Left kidney (tissue), 2 donors: Measurements from ENCODE around the gene TTC8. TPM values are rescaled to one million over a fixed set of nuclear protein-coding genes. Genes with fewer than 3 reads are reported as not detected.
A peak's percentile ranks its signal among the peaks of the same experiment; 100 is the strongest.

Experiments
- DNase-seq: peaks from one replicate; pipeline ENCODE4 v3.0.0-alpha.2; 2013
- polyA plus RNA-seq: library from polyadenylated mRNA; unstranded; fragments of 120-200 nt; gene quantifications from one replicate; pipeline ENCODE4 v1.2.1, GENCODE V29; 2013; ENCODE audit not compliant: insufficient read length

Gene TTC8
- polyA plus RNA-seq, 1 donor = 47.2 TPM

- no peak for DNase-seq
Observed at GRCh38 chr14:88864198-88864597, 39.7 kb downstream of the TTC8 start.

GRCh38 chr14:88866305-88866704 is 41.9 kb downstream of the TTC8 start:
- no peak for DNase-seq

GRCh38 chr14:88868558-88869159 is 44.2 kb downstream of the TTC8 start:
- peak; percentile 25 for DNase-seq

GRCh38 chr14:88870777-88871176 is 46.3 kb downstream of the TTC8 start:
- DNase-seq = no peak

GRCh38 chr14:88871429-88871828 is 47.0 kb downstream of the TTC8 start:
- DNase-seq = no peak

GRCh38 chr14:88872976-88873375 is 48.5 kb downstream of the TTC8 start:
- no peak for DNase-seq

GRCh38 chr14:88877192-88877591 is 52.7 kb downstream of the TTC8 start:
- no peak for DNase-seq

GRCh38 chr14:88879022-88879421 is 54.6 kb downstream of the TTC8 start:
- no peak for DNase-seq

GRCh38 chr14:88882236-88882635 is 57.8 kb downstream of the TTC8 start:
- no peak for DNase-seq

- DNase-seq = no peak
Observed at GRCh38 chr14:88895116-88895515, 70.7 kb downstream of the TTC8 start.

GRCh38 chr14:88901189-88901588 is 76.7 kb downstream of the TTC8 start:
- DNase-seq = no peak

- no peak for DNase-seq
Observed at GRCh38 chr14:88901991-88902390, 77.5 kb downstream of the TTC8 start.

GRCh38 chr14:88902850-88903249 is 78.4 kb downstream of the TTC8 start:
- DNase-seq = no peak

- DNase-seq = no peak
Observed at GRCh38 chr14:88904206-88904647, 79.8 kb downstream of the TTC8 start.

- no peak for DNase-seq
Observed at GRCh38 chr14:88904864-88905263, 80.4 kb downstream of the TTC8 start.

GRCh38 chr14:88908216-88908615 is 83.8 kb downstream of the TTC8 start:
- DNase-seq = no peak

- no peak for DNase-seq
Observed at GRCh38 chr14:88910386-88910785, 85.9 kb downstream of the TTC8 start.

- no peak for DNase-seq
Observed at GRCh38 chr14:88911809-88912208, 87.4 kb downstream of the TTC8 start.

GRCh38 chr14:88914956-88915355 is 90.5 kb downstream of the TTC8 start:
- DNase-seq = no peak

GRCh38 chr14:88919502-88919901 is 95.1 kb downstream of the TTC8 start:
- no peak for DNase-seq
